ENCODE results near the gene NOC4L. TPM values are rescaled to one million over a fixed set of nuclear protein-coding genes. Genes with fewer than 3 reads are reported as not detected.

NOC4L gene
- polyA plus RNA-seq, 1 donor (not counting 4 experiments of a cell fraction or from before 2014, with no cell fraction given): 3.7 TPM

- Histone ChIP-seq H3K79me2 (ENCODE audit: control insufficient read depth, insufficient read depth, low read length) (no peaks in the 10 kb centered on the region), H3K4me2 (ENCODE audit: control insufficient read depth, extremely low read depth, insufficient read depth, low read depth, low read length) (no peak overlapping the region), H4K20me1 (ENCODE audit: control insufficient read depth, extremely low read depth, insufficient read depth, low read length) (no peaks in the 10 kb centered on the region), H3K4me3 (ENCODE audit: control insufficient read depth in 2 of 3, extremely low read depth in 1 of 3, insufficient read depth in 2 of 3, low read depth in 1 of 3, low read length in 3 of 3) (no peak overlapping the region), H2AFZ (ENCODE audit: control insufficient read depth, low read length) (no peak overlapping the region), H3K9ac (ENCODE audit: control insufficient read depth, extremely low read depth, insufficient read depth, low read length) (no peak overlapping the region), H3K36me3 (ENCODE audit: control insufficient read depth in 2 of 2, extremely low read depth in 1 of 2, insufficient read depth in 2 of 2, low read length in 2 of 2) (peaks cover 15 to 19% of the 10 kb centered on the region in 2 experiments), H3K27me3 (ENCODE audit: control insufficient read depth, extremely low read depth, insufficient read depth, low read length) (no peaks in the 10 kb centered on the region), H3K4me1 (ENCODE audit: control insufficient read depth, extremely low read depth, insufficient read depth, low read length) (no peaks in the 10 kb centered on the region), H3K27ac (ENCODE audit: control insufficient read depth, insufficient read depth, low read length) (no peak overlapping the region), H3K9me3 (ENCODE audit: control insufficient read depth, low read depth, low read length) (no peaks in the 10 kb centered on the region), H3K9me1 (ENCODE audit: control insufficient read depth, extremely low read depth, insufficient read depth, low read length) (no peaks in the 10 kb centered on the region)
- TF ChIP-seq EZH2 (IDR thresholded peaks at IDR 0.05; ENCODE audit: low read length) (no peak), CTCF (optimal IDR thresholded peaks at IDR 0.05 in 1 of 3, IDR thresholded peaks at IDR 0.05 in 1 of 3, conservative IDR thresholded peaks at IDR 0.05 in 1 of 3; ENCODE audit: extremely low read depth in 1 of 3, insufficient read depth in 2 of 3, low read length in 3 of 3) (no peak)
- FAIRE-seq: no peak
- no peak for DNase-seq (ENCODE audit: low read depth, low spot score)
- dilution Hi-C loops (cut with MboI; ENCODE audit: extremely low pct_ligation_motif_present, low sequenced_read_pairs): no loop called here
These were observed 26.7 kb upstream of the NOC4L start for GRCh38 chr12:132117558-132117875.

- H3K4me1 ChIP-seq (ENCODE audit: control insufficient read depth, extremely low read depth, insufficient read depth, low read length): no peaks in the 10 kb centered on the region
- H3K9ac ChIP-seq (ENCODE audit: control insufficient read depth, extremely low read depth, insufficient read depth, low read length): no peak overlapping the region
- no peaks in the 10 kb centered on the region for H3K9me3 ChIP-seq (ENCODE audit: control insufficient read depth, low read depth, low read length)
- H4K20me1 ChIP-seq (ENCODE audit: control insufficient read depth, extremely low read depth, insufficient read depth, low read length): no peaks in the 10 kb centered on the region
- no peak overlapping the region for H2AFZ ChIP-seq (ENCODE audit: control insufficient read depth, low read length)
- no peak for FAIRE-seq
- no peaks in the 10 kb centered on the region for H3K27me3 ChIP-seq (ENCODE audit: control insufficient read depth, extremely low read depth, insufficient read depth, low read length)
- peaks cover 12 to 13% of the 10 kb centered on the region in 2 experiments for H3K36me3 ChIP-seq (ENCODE audit: control insufficient read depth in 2 of 2, extremely low read depth in 1 of 2, insufficient read depth in 2 of 2, low read length in 2 of 2)
- no peak overlapping the region for H3K4me2 ChIP-seq (ENCODE audit: control insufficient read depth, extremely low read depth, insufficient read depth, low read depth, low read length)
- H3K27ac ChIP-seq (ENCODE audit: control insufficient read depth, insufficient read depth, low read length): no peak overlapping the region
- no peak for DNase-seq (ENCODE audit: low read depth, low spot score)
- no peaks in the 10 kb centered on the region for H3K9me1 ChIP-seq (ENCODE audit: control insufficient read depth, extremely low read depth, insufficient read depth, low read length)
- dilution Hi-C loops (cut with MboI; ENCODE audit: extremely low pct_ligation_motif_present, low sequenced_read_pairs): no loop called here
- no peaks in the 10 kb centered on the region for H3K79me2 ChIP-seq (ENCODE audit: control insufficient read depth, insufficient read depth, low read length)
- no peak overlapping the region for H3K4me3 ChIP-seq (ENCODE audit: control insufficient read depth in 2 of 3, extremely low read depth in 1 of 3, insufficient read depth in 2 of 3, low read depth in 1 of 3, low read length in 3 of 3)
- TF ChIP-seq CTCF (optimal IDR thresholded peaks at IDR 0.05 in 1 of 3, IDR thresholded peaks at IDR 0.05 in 1 of 3, conservative IDR thresholded peaks at IDR 0.05 in 1 of 3; ENCODE audit: extremely low read depth in 1 of 3, insufficient read depth in 2 of 3, low read length in 3 of 3) (no peak), EZH2 (IDR thresholded peaks at IDR 0.05; ENCODE audit: low read length) (no peak)
These were observed 25.4 kb upstream of the NOC4L start for GRCh38 chr12:132118876-132119275.

All from keratinocyte (primary cell).